Thyroid gland (tissue), 4 donors: ENCODE measurements around the gene DLGAP1. TPM values are rescaled to one million over a fixed set of nuclear protein-coding genes. Genes with fewer than 3 reads are reported as not detected.

Source experiments
- DNase-seq, 2 donors: peaks; one replicate each; pipeline ENCODE4 v3.0.0-alpha.2; 2019
- H3K27ac ChIP-seq, 3 donors: fragments of 200-600 bp; sonication (generic); 1 replicate in 2 of 3; 2 replicates in 1 of 3; pipeline ENCODE4 v1.5.1; 2016 to 2019; ENCODE audit warnings: mild to moderate bottlenecking in 1 of 3, moderate library complexity in 1 of 3
- H3K27me3 ChIP-seq: fragments of 200-600 bp; sonication (generic); one replicate; pipeline ENCODE4 v1.5.1; 2019
- H3K36me3 ChIP-seq, 2 donors: fragments of 200-600 bp; sonication (generic); one replicate each; pipeline ENCODE4 v1.5.1; 2016 to 2019
- H3K4me1 ChIP-seq, 2 donors: fragments of 200-600 bp; sonication (generic); one replicate each; pipeline ENCODE4 v1.5.1; 2017 to 2019
- H3K4me3 ChIP-seq, 3 donors: fragments of 200-600 bp; sonication (generic); replicated peaks in 1 of 3; 1 replicate in 2 of 3; 2 replicates in 1 of 3; pipeline ENCODE4 v1.5.1; 2016; ENCODE audit warnings: mild to moderate bottlenecking in 1 of 3
- H3K9me3 ChIP-seq: fragments of 200-600 bp; sonication (generic); one replicate; pipeline ENCODE4 v1.5.1; 2017
- CTCF ChIP-seq, 6 experiments: fragments of 200-600 bp in 3 of 6; fragments of 450-650 bp in 3 of 6; sonication (generic) in 3 of 6; IDR thresholded peaks; one replicate each; pipeline ENCODE4 v1.5.1; 2016 to 2019; ENCODE audit warnings: antibody characterized with exemption in 6 of 6, mild to moderate bottlenecking in 2 of 6, inconsistent platforms in 1 of 6, moderate library complexity in 1 of 6
- POLR2A ChIP-seq, 2 donors: fragments of 450-650 bp; IDR thresholded peaks; one replicate each; pipeline ENCODE4 v1.6.1; 2017; ENCODE audit warnings: antibody characterized with exemption in 2 of 2, mild to moderate bottlenecking in 2 of 2, moderate library complexity in 1 of 2
- WGBS, 2 donors: methylation state at CpG; one replicate each; pipeline ENCODE4 v1.1.5; 2017; 5-methylcytosine and 5-hydroxymethylcytosine counted together
- intact Hi-C: fragments of 100-400 bp; cut with DNase I; formaldehyde crosslinking; loops from one replicate; pipeline ENCODE4 v1.15.1; 2023
- total RNA-seq, 4 donors: library from RNA; depleted of rRNA; stranded (reverse); fragments of >200 nt; gene quantifications; one replicate each; pipeline ENCODE4 v1.2.3, GENCODE V29; 2016

Gene DLGAP1
- total RNA-seq, 4 donors from 2014 or later: 0.25 to 2.7 (median 0.77) TPM

- H3K27ac ChIP-seq: no peak overlapping the region
- 72 to 80% methylated on average over 1 of the region's 1 CpG for WGBS, 2 donors
- no peaks in the 10 kb centered on the region for H3K4me1 ChIP-seq
- TF ChIP-seq POLR2A (IDR thresholded peaks at IDR 0.05): no peak
- TF ChIP-seq CTCF (IDR thresholded peaks at IDR 0.05): no peak
- H3K36me3 ChIP-seq: no peaks in the 10 kb centered on the region
- no peaks in the 10 kb centered on the region for H3K27me3 ChIP-seq
- no peak for DNase-seq
- intact Hi-C loops: no loop called here
- no peaks in the 10 kb centered on the region for H3K9me3 ChIP-seq
- no peak overlapping the region for H3K4me3 ChIP-seq
Observed at GRCh38 chr18:4311136-4311535, 144.0 kb downstream of the DLGAP1 start.

- no peaks in the 10 kb centered on the region for H3K9me3 ChIP-seq
- TF ChIP-seq CTCF (IDR thresholded peaks at IDR 0.05) (no peak), POLR2A (IDR thresholded peaks at IDR 0.05) (no peak)
- WGBS, 2 donors: 83 to 86% methylated on average over 5 of the region's 5 CpGs
- intact Hi-C loops: no loop called here
- DNase-seq: no peak
- no peaks in the 10 kb centered on the region for H3K27me3 ChIP-seq
- no peak overlapping the region for H3K27ac ChIP-seq
- H3K36me3 ChIP-seq: no peaks in the 10 kb centered on the region
- H3K4me1 ChIP-seq: no peaks in the 10 kb centered on the region
- no peak overlapping the region for H3K4me3 ChIP-seq
Observed at GRCh38 chr18:4309227-4309626, 145.9 kb downstream of the DLGAP1 start.

GRCh38 chr18:4308576-4308975, 146.5 kb downstream of the DLGAP1 start:
- no peaks in the 10 kb centered on the region for H3K9me3 ChIP-seq
- intact Hi-C loops: no loop called here
- no peaks in the 10 kb centered on the region for H3K4me1 ChIP-seq
- no peaks in the 10 kb centered on the region for H3K36me3 ChIP-seq
- no peak overlapping the region for H3K27ac ChIP-seq
- H3K27me3 ChIP-seq: no peaks in the 10 kb centered on the region
- DNase-seq: no peak
- no peak overlapping the region for H3K4me3 ChIP-seq
- WGBS, 2 donors: 78 to 79% methylated on average over 5 of the region's 5 CpGs
- no peak for TF ChIP-seq POLR2A (IDR thresholded peaks at IDR 0.05)
- no peak for TF ChIP-seq CTCF (IDR thresholded peaks at IDR 0.05)

GRCh38 chr18:4299395-4299794, 155.7 kb downstream of the DLGAP1 start:
- no peak for DNase-seq
- Histone ChIP-seq H3K36me3 (no peaks in the 10 kb centered on the region), H3K4me3 (no peak overlapping the region), H3K27ac (no peak overlapping the region), H3K9me3 (no peaks in the 10 kb centered on the region), H3K27me3 (no peaks in the 10 kb centered on the region), H3K4me1 (no peaks in the 10 kb centered on the region)
- TF ChIP-seq CTCF (IDR thresholded peaks at IDR 0.05) (no peak), POLR2A (IDR thresholded peaks at IDR 0.05) (no peak)
- intact Hi-C loops: no loop called here

GRCh38 chr18:4293337-4293736, 161.8 kb downstream of the DLGAP1 start:
- intact Hi-C loops: no loop called here
- 97 to 98% methylated on average over 1 of the region's 1 CpG for WGBS, 2 donors

More at GRCh38 chr18:4293337-4293736, 161.8 kb downstream of the DLGAP1 start:
- Histone ChIP-seq H3K27ac (no peak overlapping the region), H3K27me3 (no peaks in the 10 kb centered on the region), H3K36me3 (no peaks in the 10 kb centered on the region), H3K4me3 (no peak overlapping the region), H3K4me1 (no peaks in the 10 kb centered on the region), H3K9me3 (no peaks in the 10 kb centered on the region)
- no peak for DNase-seq
- TF ChIP-seq POLR2A (IDR thresholded peaks at IDR 0.05) (no peak), CTCF (IDR thresholded peaks at IDR 0.05) (no peak)
